Left ventricle myocardium inferior (tissue), 1 donor: ENCODE results near the gene DPEP2NB. TPM values are rescaled to one million over a fixed set of nuclear protein-coding genes. Genes with fewer than 3 reads are reported as not detected.

Source experiments
- DNase-seq: peaks from one replicate; pipeline ENCODE4 v3.0.0-alpha.2; 2020
- H3K27ac ChIP-seq: fragments of 200-600 bp; replicated peaks from 2 replicates; pipeline ENCODE4 v1.8.0; 2021
- H3K27me3 ChIP-seq: fragments of 200-600 bp; 2 replicates; pipeline ENCODE4 v1.8.0; 2021; ENCODE audit warnings: low read depth
- H3K36me3 ChIP-seq: fragments of 200-600 bp; 2 replicates; pipeline ENCODE4 v1.8.0; 2021
- H3K4me1 ChIP-seq: fragments of 200-600 bp; 2 replicates; pipeline ENCODE4 v1.8.0; 2021
- H3K4me3 ChIP-seq: fragments of 200-600 bp; 2 replicates; pipeline ENCODE4 v1.8.0; 2021; ENCODE audit warnings: mild to moderate bottlenecking, moderate library complexity
- H3K9me3 ChIP-seq: fragments of 200-600 bp; replicated peaks from 2 replicates; pipeline ENCODE4 v1.8.0; 2021
- intact Hi-C: fragments of 100-400 bp; cut with micrococcal nuclease; formaldehyde crosslinking; loops from one replicate; pipeline ENCODE4 v1.11.0; 2022
- total RNA-seq: library from RNA; stranded (reverse); fragmentation: NEBNext Ultra II Directional; extraction: Animal tissue kit (Norgen Biotek cat#: 25700); gene quantifications from one replicate; pipeline ENCODE4 v1.2.1, GENCODE V29; 2021
- TF ChIP-seq, protein P1 (sequence below): fragments of 200-600 bp; IDR thresholded peaks from 2 replicates; pipeline ENCODE4 v1.8.0; 2021; ENCODE audit warnings: antibody characterized with exemption, mild to moderate bottlenecking, borderline replicate concordance
- donor health status: DM: no; HTN: yes; CAD: no; lungs with severe emphysema.

DPEP2NB gene
- total RNA-seq, 1 donor from 2014 or later = not detected

DNA sequence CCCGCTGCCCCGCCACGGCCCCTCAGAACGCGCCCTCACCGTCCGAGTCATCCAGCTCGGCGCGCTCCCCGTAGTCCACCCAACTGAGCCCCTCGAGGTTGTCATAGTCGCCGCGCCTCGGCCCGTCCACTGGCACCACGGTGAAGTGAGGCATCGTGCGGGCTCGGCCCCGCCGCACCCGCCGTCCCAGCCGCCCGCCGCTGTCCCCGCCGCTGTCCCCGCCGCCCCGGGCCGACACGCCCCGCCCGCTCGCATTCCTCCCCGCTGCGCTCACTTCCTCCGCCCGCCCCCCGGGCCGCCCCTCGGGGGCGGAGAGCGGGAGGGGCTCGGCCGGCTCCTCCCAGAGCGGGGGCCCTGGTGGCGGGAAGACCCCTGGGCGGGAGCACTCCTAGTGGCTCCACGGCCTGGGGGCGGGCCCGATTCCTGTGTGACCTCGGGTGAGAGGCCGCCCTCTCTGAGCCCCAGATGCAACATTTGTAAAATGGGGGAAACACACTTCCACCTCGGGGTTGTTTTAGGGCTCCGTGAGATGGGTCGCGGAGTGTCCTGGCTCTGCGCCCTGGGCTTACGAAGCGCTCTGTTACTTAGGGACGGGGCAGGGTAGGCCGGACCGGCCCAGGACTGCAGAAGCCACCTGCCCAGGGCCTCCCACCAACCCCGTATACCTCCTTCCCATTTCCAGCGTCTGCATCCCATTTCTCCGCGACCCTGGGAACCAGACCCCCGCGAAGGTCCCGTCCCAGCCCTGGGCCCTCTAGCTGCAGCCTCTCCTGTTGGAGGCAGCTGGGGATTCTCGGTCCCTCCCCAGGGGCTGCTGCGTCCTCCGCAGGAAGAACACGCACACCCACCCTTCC, 47.1 kb downstream of the DPEP2NB start, which contains the start of gene SLC12A4:
TSS of gene SLC12A4 (minus strand) at position 238 of the 854 bp plus-strand sequence. CDS start at position 154, 84 bp downstream.
- TF ChIP-seq, protein P1, sequence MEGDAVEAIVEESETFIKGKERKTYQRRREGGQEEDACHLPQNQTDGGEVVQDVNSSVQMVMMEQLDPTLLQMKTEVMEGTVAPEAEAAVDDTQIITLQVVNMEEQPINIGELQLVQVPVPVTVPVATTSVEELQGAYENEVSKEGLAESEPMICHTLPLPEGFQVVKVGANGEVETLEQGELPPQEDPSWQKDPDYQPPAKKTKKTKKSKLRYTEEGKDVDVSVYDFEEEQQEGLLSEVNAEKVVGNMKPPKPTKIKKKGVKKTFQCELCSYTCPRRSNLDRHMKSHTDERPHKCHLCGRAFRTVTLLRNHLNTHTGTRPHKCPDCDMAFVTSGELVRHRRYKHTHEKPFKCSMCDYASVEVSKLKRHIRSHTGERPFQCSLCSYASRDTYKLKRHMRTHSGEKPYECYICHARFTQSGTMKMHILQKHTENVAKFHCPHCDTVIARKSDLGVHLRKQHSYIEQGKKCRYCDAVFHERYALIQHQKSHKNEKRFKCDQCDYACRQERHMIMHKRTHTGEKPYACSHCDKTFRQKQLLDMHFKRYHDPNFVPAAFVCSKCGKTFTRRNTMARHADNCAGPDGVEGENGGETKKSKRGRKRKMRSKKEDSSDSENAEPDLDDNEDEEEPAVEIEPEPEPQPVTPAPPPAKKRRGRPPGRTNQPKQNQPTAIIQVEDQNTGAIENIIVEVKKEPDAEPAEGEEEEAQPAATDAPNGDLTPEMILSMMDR = peak; percentile 23
- Histone ChIP-seq H3K9me3 (no peaks in the 10 kb centered on the region), H3K4me1 (peaks cover 59% of the 10 kb centered on the region), H3K27ac (peak within 1 kb of the TSS; percentile 100), H3K27me3 (no peaks in the 10 kb centered on the region), H3K4me3 (peak within 1 kb of the TSS; percentile 96), H3K36me3 (no peaks in the 10 kb centered on the region)
- DNase-seq = peak; percentile 90
- intact Hi-C loops = no loop called here

DNA sequence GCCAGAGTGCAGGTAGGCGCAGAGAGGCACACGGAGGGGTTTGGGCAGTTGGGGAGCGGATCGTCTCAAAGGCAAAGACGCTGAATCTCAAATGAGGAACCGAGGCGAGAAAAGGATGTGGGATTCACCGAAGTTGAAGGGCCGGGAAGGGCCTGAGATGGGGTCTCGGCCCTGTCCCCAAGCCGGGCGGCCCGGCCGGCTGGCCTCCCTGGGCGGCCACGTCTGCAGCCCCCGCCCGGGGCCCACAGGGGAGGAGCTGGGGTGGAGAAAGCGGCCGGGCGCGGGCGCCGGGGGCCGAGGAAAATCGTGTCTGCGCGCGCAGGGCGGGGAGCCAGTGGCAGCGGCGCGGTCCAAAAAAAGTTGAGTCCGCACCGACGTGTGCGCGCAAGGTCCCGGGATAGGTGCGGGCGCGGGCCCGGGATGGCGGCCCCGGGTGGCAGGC, 47.7 kb downstream of the DPEP2NB start:
- Histone ChIP-seq H3K27me3 (no peaks in the 10 kb centered on the region), H3K27ac (peak overlapping the region; percentile 100), H3K9me3 (no peaks in the 10 kb centered on the region), H3K36me3 (peaks cover 4% of the 10 kb centered on the region), H3K4me3 (peak overlapping the region; percentile 96), H3K4me1 (peaks cover 65% of the 10 kb centered on the region)
- TF ChIP-seq, protein P1 = no peak
- intact Hi-C loops = no loop called here
- peak; percentile 64 for DNase-seq

DNA sequence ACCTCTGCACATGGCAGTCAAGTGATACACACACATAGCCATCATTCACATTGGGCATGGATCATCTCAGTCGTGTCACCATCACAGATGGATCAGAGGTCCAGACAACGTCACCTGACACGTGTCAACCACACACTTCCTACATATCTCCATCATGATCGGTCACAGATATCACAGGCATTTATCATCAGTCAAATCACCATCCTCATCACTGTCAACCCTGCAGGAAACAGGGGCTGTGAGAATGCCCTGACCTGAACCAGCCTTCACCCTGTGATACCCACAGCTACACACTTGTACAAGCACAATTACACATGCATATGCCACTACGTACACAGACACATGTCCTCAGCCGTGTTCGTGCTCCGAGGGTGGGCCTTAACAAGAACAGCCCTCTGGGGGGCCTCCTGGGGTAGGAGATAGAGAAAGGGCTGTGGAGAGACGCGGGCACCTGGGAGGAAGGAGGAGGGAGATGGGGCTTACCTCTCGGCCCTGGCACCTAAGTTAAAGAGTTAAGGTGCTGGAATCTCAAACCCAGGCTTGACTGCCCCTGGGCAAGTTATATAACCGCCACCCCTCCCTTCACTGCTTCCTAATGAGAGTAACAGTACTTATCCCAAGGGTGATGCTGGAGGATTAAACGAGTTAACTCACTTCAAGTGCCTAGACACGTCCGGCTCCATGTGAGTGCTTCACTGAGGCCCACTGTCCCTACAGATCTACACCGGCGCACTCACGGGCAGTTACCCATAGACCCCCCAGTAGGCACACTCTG, 48.3 kb downstream of the DPEP2NB start:
- Histone ChIP-seq H3K4me1 (peaks cover 71% of the 10 kb centered on the region), H3K36me3 (peaks cover 10% of the 10 kb centered on the region), H3K9me3 (no peaks in the 10 kb centered on the region), H3K4me3 (peak overlapping the region; percentile 96), H3K27ac (peak overlapping the region; percentile 100), H3K27me3 (no peaks in the 10 kb centered on the region)
- TF ChIP-seq, protein P1 = no peak
- intact Hi-C loops = no loop called here
- no peak for DNase-seq

DNA sequence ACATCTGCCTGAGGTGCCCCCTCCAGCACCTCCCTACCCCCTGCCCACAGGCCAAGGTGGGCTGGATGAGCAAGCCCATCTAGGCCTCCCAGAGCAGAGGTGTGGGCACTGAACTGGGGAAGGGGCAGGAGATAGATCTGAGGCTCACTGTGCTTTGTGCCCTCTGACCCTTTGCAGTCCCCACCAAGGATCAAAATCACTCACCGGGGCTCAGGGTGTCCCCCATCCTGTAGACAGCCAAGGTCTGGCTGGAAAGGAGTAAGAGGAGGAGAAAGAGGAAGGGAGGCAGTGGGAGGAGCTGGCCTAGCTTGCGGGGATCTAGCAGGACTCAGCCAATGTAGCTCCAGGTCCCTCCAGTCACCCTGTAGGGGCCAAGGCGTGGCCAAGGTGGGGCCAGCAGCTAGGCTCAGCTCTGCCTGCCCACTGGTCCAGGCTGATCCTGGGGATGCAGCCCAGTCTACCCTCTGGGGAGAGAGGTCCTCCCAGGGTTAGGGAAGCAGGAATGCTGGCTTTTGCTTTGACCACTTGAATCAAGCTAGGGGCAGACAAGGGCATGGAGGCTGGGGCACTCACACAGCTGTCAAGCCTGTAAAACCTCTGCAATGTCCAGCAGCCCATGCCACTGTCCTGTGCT, 49.0 kb downstream of the DPEP2NB start:
- intact Hi-C loops = no loop called here
- TF ChIP-seq, protein P1 = no peak
- Histone ChIP-seq H3K27ac (peak overlapping the region; percentile 100), H3K36me3 (peaks cover 17% of the 10 kb centered on the region), H3K27me3 (no peaks in the 10 kb centered on the region), H3K9me3 (no peaks in the 10 kb centered on the region), H3K4me1 (peaks cover 78% of the 10 kb centered on the region), H3K4me3 (peak overlapping the region; percentile 96)
- DNase-seq = no peak
